Measurements from ENCODE around the gene SORCS2. TPM values are rescaled to one million over a fixed set of nuclear protein-coding genes. Genes with fewer than 3 reads are reported as not detected.

The SORCS2 gene
- total RNA-seq, 2 donors from 2014 or later: 1.0 to 4.4 TPM

GRCh38 chr4:7370038-7370437, 177.7 kb downstream of the SORCS2 start:
- DNase-seq (ENCODE audit: low spot score): no peak
- Histone ChIP-seq H3K27ac (no peak overlapping the region), H3K9me3 (no peaks in the 10 kb centered on the region), H3K36me3 (no peaks in the 10 kb centered on the region), H3K4me1 (replicated peaks) (peaks cover 6% of the 10 kb centered on the region), H3K27me3 (replicated peaks; ENCODE audit: insufficient read depth) (no peaks in the 10 kb centered on the region), H3K4me3 (no peak overlapping the region)
- TF ChIP-seq CTCF (IDR thresholded peaks at IDR 0.05): no peak
- TF ChIP-seq POLR2A (IDR thresholded peaks at IDR 0.05): no peak
- no peak for TF ChIP-seq POLR2AphosphoS5 (IDR thresholded peaks at IDR 0.05)
- 94% methylated on average over 7 of the region's 7 CpGs for WGBS
- intact Hi-C loops (cut with DNase I): no loop called here

GRCh38 chr4:7371210-7371941, 179.0 kb downstream of the SORCS2 start:
- 90% methylated on average over 31 of the region's 31 CpGs for WGBS
- H3K4me3 ChIP-seq: no peak overlapping the region
- intact Hi-C loops (cut with DNase I): no loop called here
- TF ChIP-seq CTCF (IDR thresholded peaks at IDR 0.05) (no peak), POLR2AphosphoS5 (IDR thresholded peaks at IDR 0.05) (no peak), POLR2A (IDR thresholded peaks at IDR 0.05) (no peak)
- no peak for DNase-seq (ENCODE audit: low spot score)
- no peak overlapping the region for H3K27ac ChIP-seq
- no peaks in the 10 kb centered on the region for H3K9me3 ChIP-seq
- no peaks in the 10 kb centered on the region for H3K27me3 ChIP-seq (replicated peaks; ENCODE audit: insufficient read depth)
- peaks cover 3% of the 10 kb centered on the region for H3K4me1 ChIP-seq (replicated peaks)
- H3K36me3 ChIP-seq: no peaks in the 10 kb centered on the region

DNA sequence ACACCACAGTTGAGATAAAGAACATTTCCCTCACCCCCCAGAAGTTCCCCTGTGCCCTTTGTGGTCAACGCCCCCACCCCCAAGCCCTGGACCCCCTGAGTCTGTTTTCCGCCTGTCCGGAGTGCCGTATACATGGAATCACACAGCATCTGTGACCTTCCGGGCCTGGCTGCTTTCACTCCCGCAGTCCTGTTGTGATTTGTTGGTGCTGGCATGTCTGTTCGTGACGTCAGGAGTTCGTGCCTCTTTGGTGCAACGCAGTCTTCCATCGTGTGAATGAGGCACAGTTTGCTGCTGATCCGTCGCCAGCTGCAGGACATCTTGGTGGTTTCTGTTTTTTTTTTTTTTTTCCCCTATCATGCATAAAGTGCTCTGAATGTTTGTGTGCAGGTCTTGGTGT, 180.3 kb downstream of the SORCS2 start:
- intact Hi-C loops (cut with DNase I): no loop called here
- Histone ChIP-seq H3K36me3 (no peaks in the 10 kb centered on the region), H3K9me3 (no peaks in the 10 kb centered on the region), H3K4me1 (replicated peaks) (peaks cover 6% of the 10 kb centered on the region), H3K4me3 (no peak overlapping the region), H3K27ac (no peak overlapping the region), H3K27me3 (replicated peaks; ENCODE audit: insufficient read depth) (no peaks in the 10 kb centered on the region)
- 92% methylated on average over 13 of the region's 13 CpGs for WGBS
- no peak for TF ChIP-seq POLR2A (IDR thresholded peaks at IDR 0.05)
- TF ChIP-seq CTCF (IDR thresholded peaks at IDR 0.05): no peak
- no peak for TF ChIP-seq POLR2AphosphoS5 (IDR thresholded peaks at IDR 0.05)
- no peak for DNase-seq (ENCODE audit: low spot score)

GRCh38 chr4:7374571-7374970, 182.2 kb downstream of the SORCS2 start:
- no peak for TF ChIP-seq CTCF (IDR thresholded peaks at IDR 0.05)
- no peak for TF ChIP-seq POLR2AphosphoS5 (IDR thresholded peaks at IDR 0.05)
- TF ChIP-seq POLR2A (IDR thresholded peaks at IDR 0.05): no peak
- no peaks in the 10 kb centered on the region for H3K36me3 ChIP-seq
- intact Hi-C loops (cut with DNase I): no loop called here

GRCh38 chr4:7375427-7375826, 183.1 kb downstream of the SORCS2 start:
- no peak overlapping the region for H3K27ac ChIP-seq
- no peak for DNase-seq (ENCODE audit: low spot score)
- intact Hi-C loops (cut with DNase I): no loop called here
- no peaks in the 10 kb centered on the region for H3K27me3 ChIP-seq (replicated peaks; ENCODE audit: insufficient read depth)
- H3K4me3 ChIP-seq: no peak overlapping the region
- H3K4me1 ChIP-seq (replicated peaks): peaks cover 6% of the 10 kb centered on the region
- TF ChIP-seq POLR2AphosphoS5 (IDR thresholded peaks at IDR 0.05) (no peak), CTCF (IDR thresholded peaks at IDR 0.05) (no peak)
- WGBS: 61% methylated on average over 9 of the region's 9 CpGs
- H3K36me3 ChIP-seq: no peaks in the 10 kb centered on the region
- no peaks in the 10 kb centered on the region for H3K9me3 ChIP-seq

More at GRCh38 chr4:7374571-7374970, 182.2 kb downstream of the SORCS2 start:
- Histone ChIP-seq H3K4me3 (no peak overlapping the region), H3K27me3 (replicated peaks; ENCODE audit: insufficient read depth) (no peaks in the 10 kb centered on the region), H3K4me1 (replicated peaks) (peaks cover 6% of the 10 kb centered on the region), H3K9me3 (no peaks in the 10 kb centered on the region), H3K27ac (no peak overlapping the region)
- no peak for DNase-seq (ENCODE audit: low spot score)
- WGBS: 96% methylated on average over 10 of the region's 10 CpGs

Data from prostate gland (tissue), 2 donors.